GM12891 (cell line): ENCODE measurements around the gene HCN2.

Experiments used
- PAX5 ChIP-seq: IDR thresholded peaks from 2 replicates; pipeline ENCODE4 v1.6.1; 2011; ENCODE audit warnings: low read length, moderate library complexity, mild to moderate bottlenecking; ENCODE audit not compliant: insufficient read depth, severe bottlenecking
- POLR2A ChIP-seq: IDR thresholded peaks from 2 replicates; pipeline ENCODE4 v1.6.1; 2011; ENCODE audit warnings: low read depth, low read length, control low read depth
- POLR2AphosphoS5 ChIP-seq: IDR thresholded peaks from 2 replicates; pipeline ENCODE4 v1.6.1; 2011; ENCODE audit warnings: low read depth, low read length, control low read depth
- POU2F2 ChIP-seq: IDR thresholded peaks from 2 replicates; pipeline ENCODE4 v1.6.1; 2011; ENCODE audit warnings: low read depth, mild to moderate bottlenecking, control low read depth, low read length, moderate library complexity
- SPI1 ChIP-seq: IDR thresholded peaks from 2 replicates; pipeline ENCODE4 v1.6.1; 2011; ENCODE audit warnings: low read depth, low read length, control low read depth
- TAF1 ChIP-seq: IDR thresholded peaks from 2 replicates; pipeline ENCODE4 v1.6.1; 2011; ENCODE audit warnings: low read depth, low read length, control low read depth

- no peak for TF ChIP-seq TAF1
- TF ChIP-seq POLR2A, result peak; percentile 3; the same call in 1 of the 2 replicates
- peak; percentile 41 for TF ChIP-seq POLR2AphosphoS5
- TF ChIP-seq SPI1, result no peak
- TF ChIP-seq POU2F2, result no peak
- TF ChIP-seq PAX5, result no peak
Observed at GRCh38 chr19:583198-583967, 6.3 kb upstream of the HCN2 start.
